ENCODE measurements around the gene CHRM3.

The CHRM3 gene

DNA sequence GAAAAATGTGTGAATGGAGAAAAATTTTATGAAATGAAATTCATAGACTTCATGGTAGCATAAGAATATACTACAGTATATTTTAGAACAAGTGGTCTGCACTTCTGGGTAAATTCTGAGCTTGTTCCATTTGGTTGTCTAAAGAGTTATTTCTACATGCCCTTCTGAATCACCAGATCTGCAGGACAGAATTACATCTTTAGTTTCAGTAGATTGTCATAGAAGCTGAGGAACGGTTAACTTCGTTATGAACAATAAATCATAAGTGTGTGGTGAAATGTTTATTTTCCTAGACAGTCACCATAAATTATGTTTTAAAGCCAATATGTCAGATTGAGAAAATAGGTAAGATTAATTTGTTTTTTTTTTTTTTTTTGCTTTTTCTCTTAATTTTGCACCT lies 30.9 kb downstream of the CHRM3 start:
- DNase-seq = no peak

- no peak for DNase-seq
These were observed 31.7 kb downstream of the CHRM3 start for GRCh38 chr1:239417986-239418640.

GRCh38 chr1:239418681-239419080 lies 32.3 kb downstream of the CHRM3 start:
- no peak for DNase-seq

DNA sequence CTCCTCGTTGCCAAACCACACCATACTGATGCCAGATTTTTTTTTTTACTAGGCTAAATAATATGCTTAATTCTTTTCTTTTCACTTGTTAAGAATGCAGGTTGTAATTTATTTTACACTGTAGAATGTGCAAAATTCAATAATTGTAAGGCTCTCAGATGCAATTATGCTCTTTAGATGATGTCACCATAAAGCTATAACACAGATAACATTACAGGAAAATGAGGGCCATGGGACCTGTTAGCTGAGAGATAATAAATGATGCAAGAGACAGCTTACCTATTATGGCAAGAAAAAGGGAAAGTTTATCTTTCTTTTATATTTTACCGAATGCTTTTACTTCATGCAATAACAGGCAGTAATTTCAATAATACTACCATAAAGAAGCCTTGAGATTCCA lies 35.4 kb downstream of the CHRM3 start:
- DNase-seq = no peak

- DNase-seq = no peak
These were observed 36.5 kb downstream of the CHRM3 start for GRCh38 chr1:239422818-239423217.

DNA sequence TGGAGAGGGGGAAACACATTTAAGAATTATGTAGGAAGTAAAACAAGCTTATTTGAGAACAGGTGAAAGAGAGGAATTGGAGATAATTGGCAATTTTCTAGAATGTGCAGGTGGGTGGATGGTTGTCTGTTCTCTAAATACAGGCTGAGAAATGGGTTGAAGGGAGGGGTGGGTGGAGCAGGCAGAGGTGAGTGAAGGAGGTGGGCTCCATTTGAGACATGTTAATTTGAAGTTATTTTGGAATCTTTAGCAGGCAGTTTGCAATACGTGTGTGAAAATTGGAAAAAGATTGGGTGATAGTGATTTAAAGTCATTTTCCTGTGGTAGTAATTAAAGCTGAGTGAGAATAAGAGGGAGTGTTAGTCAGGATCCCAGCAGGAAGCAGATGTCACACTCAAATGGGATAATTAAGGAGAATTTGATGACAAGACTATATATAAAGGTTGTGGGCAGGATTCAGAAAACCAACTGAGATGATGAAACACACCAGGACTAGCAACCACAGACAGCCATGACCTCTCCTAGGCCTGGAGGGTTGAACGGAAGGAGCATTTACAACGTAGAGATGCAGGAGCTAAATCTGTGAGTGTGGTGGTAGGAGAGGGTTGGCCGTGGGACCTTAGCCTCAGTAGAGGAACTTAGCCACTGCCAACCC lies 40.6 kb downstream of the CHRM3 start:
- no peak for DNase-seq

DNA sequence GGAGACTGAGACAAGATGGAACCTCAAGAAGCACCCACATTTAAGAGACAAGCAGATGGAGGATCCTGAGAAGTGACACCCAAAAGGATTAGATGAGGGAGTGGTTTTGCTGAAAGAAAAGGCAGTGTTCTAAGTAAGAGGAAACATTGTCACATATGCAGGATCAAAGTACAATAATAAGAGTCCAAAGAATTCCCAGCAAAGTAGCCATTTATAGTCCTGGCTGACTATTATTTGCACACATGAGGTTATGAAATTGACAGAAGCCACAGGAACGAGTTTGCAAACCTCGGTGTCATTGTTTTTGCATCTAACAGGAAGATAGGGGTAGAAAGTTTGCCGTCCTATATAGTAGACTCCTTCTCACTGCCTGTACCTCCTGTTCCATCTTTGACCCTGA lies 41.3 kb downstream of the CHRM3 start:
- no peak for DNase-seq

DNA sequence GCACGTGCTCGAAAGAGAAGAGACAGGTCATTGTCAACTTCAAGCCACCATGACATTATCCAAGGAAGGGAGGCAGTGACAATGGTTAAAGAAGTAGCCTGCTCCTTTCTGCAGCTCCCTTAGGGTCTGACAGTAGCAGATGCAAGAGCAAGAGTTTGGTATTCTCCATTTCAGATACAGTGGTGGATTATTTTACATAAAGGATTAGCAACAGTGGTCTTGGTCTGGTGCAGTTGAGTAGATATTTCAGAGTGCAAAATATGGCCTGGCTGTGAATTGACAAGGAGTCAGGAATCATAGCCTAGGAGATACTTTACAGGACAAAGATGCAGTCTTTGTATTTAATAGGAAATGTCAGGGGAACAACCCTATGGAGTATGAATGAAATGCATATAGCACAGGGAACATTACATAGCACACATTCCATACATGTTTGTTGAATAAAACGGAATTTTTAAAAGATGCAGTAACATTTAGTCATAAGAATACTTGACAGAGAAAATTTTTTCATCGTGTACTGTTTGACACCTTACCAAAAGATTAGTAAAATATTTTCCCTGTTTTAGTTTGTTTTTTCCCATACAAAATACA lies 41.8 kb downstream of the CHRM3 start:
- no peak for DNase-seq

DNA sequence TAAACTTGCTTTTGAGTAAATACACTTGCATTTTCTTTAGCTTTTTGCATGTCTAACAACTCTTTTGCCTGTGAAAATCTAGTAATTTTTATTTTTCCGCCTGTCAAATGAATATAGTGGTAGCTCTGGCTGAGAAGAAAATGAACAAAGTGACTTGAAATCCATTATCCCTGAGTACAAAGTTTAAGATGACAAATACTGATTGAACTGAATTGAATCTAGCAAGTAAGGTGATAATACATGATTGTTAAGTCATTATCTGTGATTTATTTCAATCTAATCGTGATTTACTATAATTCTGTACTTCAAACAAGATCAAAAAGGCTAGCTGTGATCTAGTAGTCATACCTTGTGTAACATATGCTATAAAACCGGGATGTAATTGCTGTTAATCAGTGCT lies 42.8 kb downstream of the CHRM3 start:
- DNase-seq = no peak

GRCh38 chr1:239432255-239432654 lies 45.9 kb downstream of the CHRM3 start:
- DNase-seq = no peak

- DNase-seq = no peak
These were observed 47.8 kb downstream of the CHRM3 start for GRCh38 chr1:239434181-239434580.
